ENCODE results near the gene NMUR2.

GRCh38 chr5:152376886-152377285 is 28.2 kb downstream of the NMUR2 start:
- TF ChIP-seq CTCF (IDR thresholded peaks at IDR 0.05), result no peak
- no peak for TF ChIP-seq ZFX (IDR thresholded peaks at IDR 0.05; ENCODE audit: borderline replicate concordance)

All from 22Rv1 (cell line).